ES-I3 (cell line): ENCODE data around the gene RAX2.

Experiments
- H3K36me3 ChIP-seq: 2 replicates; pipeline ENCODE4 v1.6.1; 2013; ENCODE audit warnings: mild to moderate bottlenecking, low read length, control low read depth, moderate library complexity; ENCODE audit not compliant: insufficient read depth
- H3K4me1 ChIP-seq: 2 replicates; pipeline ENCODE4 v1.6.1; 2013; ENCODE audit warnings: mild to moderate bottlenecking, control low read depth, low read length; ENCODE audit not compliant: insufficient read depth
- H3K9ac ChIP-seq: 2 replicates; pipeline ENCODE4 v1.6.1; 2013; ENCODE audit warnings: low read depth, mild to moderate bottlenecking, low read length, moderate library complexity
- H3K9me3 ChIP-seq: 2 replicates; pipeline ENCODE4 v1.6.1; 2013; ENCODE audit warnings: mild to moderate bottlenecking, low read length, moderate library complexity; ENCODE audit not compliant: control insufficient read depth, insufficient read depth

RAX2 gene

GRCh38 chr19:3746371-3747056 is 25.5 kb downstream of the RAX2 start:
- no peak overlapping the region for H3K9ac ChIP-seq
- no peaks in the 10 kb centered on the region for H3K4me1 ChIP-seq
- peaks cover 2% of the 10 kb centered on the region; the same call in 1 of the 2 replicates for H3K36me3 ChIP-seq
- no peaks in the 10 kb centered on the region for H3K9me3 ChIP-seq

GRCh38 chr19:3745363-3746045 is 26.5 kb downstream of the RAX2 start:
- no peak overlapping the region for H3K9ac ChIP-seq
- H3K9me3 ChIP-seq, result no peaks in the 10 kb centered on the region
- no peaks in the 10 kb centered on the region for H3K36me3 ChIP-seq
- H3K4me1 ChIP-seq, result no peaks in the 10 kb centered on the region

- H3K9ac ChIP-seq, result no peak overlapping the region
- H3K36me3 ChIP-seq, result no peaks in the 10 kb centered on the region
- H3K9me3 ChIP-seq, result no peaks in the 10 kb centered on the region
- no peaks in the 10 kb centered on the region for H3K4me1 ChIP-seq
These were observed 28.5 kb downstream of the RAX2 start for GRCh38 chr19:3743486-3743885.

GRCh38 chr19:3740431-3740830 is 31.6 kb downstream of the RAX2 start:
- Histone ChIP-seq H3K36me3 (no peaks in the 10 kb centered on the region; the same call in 1 of the 2 replicates), H3K9me3 (no peaks in the 10 kb centered on the region), H3K9ac (no peak overlapping the region), H3K4me1 (no peaks in the 10 kb centered on the region)

- no peaks in the 10 kb centered on the region for H3K9me3 ChIP-seq
- H3K36me3 ChIP-seq, result no peaks in the 10 kb centered on the region; the same call in 1 of the 2 replicates
- H3K4me1 ChIP-seq, result no peaks in the 10 kb centered on the region
- H3K9ac ChIP-seq, result no peak overlapping the region
These were observed 33.4 kb downstream of the RAX2 start for GRCh38 chr19:3738477-3739220.

- H3K9ac ChIP-seq, result no peak overlapping the region
- H3K36me3 ChIP-seq, result no peaks in the 10 kb centered on the region; the same call in 1 of the 2 replicates
- no peaks in the 10 kb centered on the region for H3K9me3 ChIP-seq
- H3K4me1 ChIP-seq, result no peaks in the 10 kb centered on the region
These were observed 34.4 kb downstream of the RAX2 start for GRCh38 chr19:3737487-3738205.

- Histone ChIP-seq H3K9me3 (no peaks in the 10 kb centered on the region), H3K4me1 (no peaks in the 10 kb centered on the region), H3K36me3 (no peaks in the 10 kb centered on the region; the same call in 1 of the 2 replicates), H3K9ac (no peak overlapping the region)
These were observed 35.8 kb downstream of the RAX2 start for GRCh38 chr19:3736106-3736724.

- Histone ChIP-seq H3K9me3 (no peaks in the 10 kb centered on the region; the same call in 1 of the 2 replicates), H3K9ac (no peak overlapping the region), H3K36me3 (no peaks in the 10 kb centered on the region; the same call in 1 of the 2 replicates), H3K4me1 (no peaks in the 10 kb centered on the region)
These were observed 37.8 kb downstream of the RAX2 start for GRCh38 chr19:3734310-3734600.

- no peaks in the 10 kb centered on the region; the same call in 1 of the 2 replicates for H3K36me3 ChIP-seq
- no peak overlapping the region for H3K9ac ChIP-seq
- H3K9me3 ChIP-seq, result no peaks in the 10 kb centered on the region; the same call in 1 of the 2 replicates
- no peaks in the 10 kb centered on the region for H3K4me1 ChIP-seq
These were observed 38.3 kb downstream of the RAX2 start for GRCh38 chr19:3733549-3734309.

- no peaks in the 10 kb centered on the region; the same call in 1 of the 2 replicates for H3K36me3 ChIP-seq
These were observed 39.9 kb downstream of the RAX2 start for GRCh38 chr19:3732108-3732507.

GRCh38 chr19:3730457-3730958 is 41.5 kb downstream of the RAX2 start:
- Histone ChIP-seq H3K9me3 (no peaks in the 10 kb centered on the region; the same call in 1 of the 2 replicates), H3K36me3 (no peaks in the 10 kb centered on the region), H3K4me1 (no peaks in the 10 kb centered on the region; the same call in 1 of the 2 replicates), H3K9ac (no peak overlapping the region)

More at GRCh38 chr19:3732108-3732507, 39.9 kb downstream of the RAX2 start:
- Histone ChIP-seq H3K9me3 (no peaks in the 10 kb centered on the region; the same call in 1 of the 2 replicates), H3K9ac (no peak overlapping the region), H3K4me1 (no peaks in the 10 kb centered on the region; the same call in 1 of the 2 replicates)

- H3K9me3 ChIP-seq, result no peaks in the 10 kb centered on the region; the same call in 1 of the 2 replicates
- H3K9ac ChIP-seq, result no peak overlapping the region; the same call in 1 of the 2 replicates
- H3K4me1 ChIP-seq, result peaks cover 8% of the 10 kb centered on the region; the same call in 1 of the 2 replicates
- H3K36me3 ChIP-seq, result no peaks in the 10 kb centered on the region
These were observed 46.3 kb downstream of the RAX2 start for GRCh38 chr19:3725640-3726310.
